CD4-positive, CD25-positive, alpha-beta regulatory T cell (primary cell): ENCODE data around the gene FBXL14. TPM values are rescaled to one million over a fixed set of nuclear protein-coding genes. Genes with fewer than 3 reads are reported as not detected.

ENCODE experiments used
- ATAC-seq, 2 donors: fragments of 150-1000 bp; cut with Tn5 transposase; one replicate each; pipeline ENCODE4 v1.10.0; 2021; ENCODE audit warnings: low read depth in 2 of 2, moderate number of reproducible peaks in 2 of 2, moderate library complexity in 1 of 2
- DNase-seq, 3 donors: peaks; one replicate each; pipeline versions ENCODE4 v3.0.0 to v3.0.0-alpha.2; 2012 to 2022; ENCODE audit warnings: mixed read lengths in 1 of 3
- H3K27ac ChIP-seq: one replicate; pipeline ENCODE4 v1.7.0; 2013; ENCODE audit warnings: mild to moderate bottlenecking, low read length; ENCODE audit not compliant: insufficient read depth, poor library complexity, severe bottlenecking
- H3K27me3 ChIP-seq: one replicate; pipeline ENCODE4 v1.7.0; 2013; ENCODE audit warnings: low read length; ENCODE audit not compliant: control insufficient read depth, insufficient read depth
- H3K36me3 ChIP-seq: one replicate; pipeline ENCODE4 v1.7.0; 2013; ENCODE audit warnings: mild to moderate bottlenecking, low read length, moderate library complexity; ENCODE audit not compliant: control insufficient read depth, insufficient read depth
- H3K4me1 ChIP-seq: 2 replicates; pipeline ENCODE4 v1.7.0; 2013; ENCODE audit warnings: mild to moderate bottlenecking, low read length; ENCODE audit not compliant: insufficient read depth, control insufficient read depth, poor library complexity, severe bottlenecking
- H3K4me3 ChIP-seq: one replicate; pipeline ENCODE4 v1.7.0; 2013; ENCODE audit warnings: low read depth, mild to moderate bottlenecking, low read length, moderate library complexity
- H3K9me3 ChIP-seq, 2 experiments: 1 replicate in 1 of 2; 2 replicates in 1 of 2; pipeline ENCODE4 v1.7.0; 2013; ENCODE audit warnings: low read length in 2 of 2, mild to moderate bottlenecking in 1 of 2, moderate library complexity in 1 of 2; ENCODE audit not compliant: control insufficient read depth in 2 of 2
- H3K27ac Mint-ChIP-seq, 3 donors: one replicate each; pipeline ENCODE4 v1.8.0; 2020 to 2022; ENCODE audit warnings: mild to moderate bottlenecking in 3 of 3, mixed read lengths in 3 of 3, moderate library complexity in 2 of 3
- H3K27me3 Mint-ChIP-seq: one replicate; pipeline ENCODE4 v1.8.0; 2022; ENCODE audit warnings: mild to moderate bottlenecking, mixed read lengths
- H3K36me3 Mint-ChIP-seq: one replicate; pipeline ENCODE4 v1.8.0; 2020; ENCODE audit warnings: mixed read lengths
- H3K4me1 Mint-ChIP-seq, 4 donors: one replicate each; pipeline ENCODE4 v1.8.0; 2020 to 2022; ENCODE audit warnings: mixed read lengths in 4 of 4, mild to moderate bottlenecking in 1 of 4
- H3K4me3 Mint-ChIP-seq, 4 donors: one replicate each; pipeline ENCODE4 v1.8.0; 2020 to 2022; ENCODE audit warnings: mild to moderate bottlenecking in 4 of 4, mixed read lengths in 4 of 4, moderate library complexity in 3 of 4
- H3K9me3 Mint-ChIP-seq, 7 donors: one replicate each; pipeline ENCODE4 v1.8.0; 2020 to 2022; ENCODE audit warnings: mixed read lengths in 7 of 7, mild to moderate bottlenecking in 3 of 7, moderate library complexity in 2 of 7
- polyA plus RNA-seq, 4 donors: library from polyadenylated mRNA; unstranded; fragments of 300-500 nt; fragmentation: Illumina TruSeq; gene quantifications; one replicate each; pipeline ENCODE4 v1.2.3, GENCODE V29; 2021
- total RNA-seq: library from RNA; stranded (reverse); gene quantifications from one replicate; pipeline ENCODE4 v1.2.3, GENCODE V29; 2022

The FBXL14 gene
- total RNA-seq = 26.0 TPM
- 10 to 100 TPM; 18.5 to 24.3 (median 23.7) TPM for polyA plus RNA-seq

- ATAC-seq (peak; percentile 73), DNase-seq (peak; percentile 84 to 93 (median 91))
- Histone ChIP-seq H3K9me3 (no peaks in the 10 kb centered on the region), H3K27ac (peak within 1 kb of the TSS; percentile 81), H3K4me3 (peak within 1 kb of the TSS; percentile 90), H3K4me1 (peaks cover 48% of the 10 kb centered on the region), H3K27me3 (no peaks in the 10 kb centered on the region), H3K36me3 (no peaks in the 10 kb centered on the region)
- H3K4me3 Mint-ChIP-seq = peak within 1 kb of the TSS; percentile 95 to 97 (median 96)
- peak within 1 kb of the TSS; percentile 94 to 99 (median 97) for H3K27ac Mint-ChIP-seq
- peaks cover 12 to 48% (median 41%) of the 10 kb centered on the region in 4 donors for H3K4me1 Mint-ChIP-seq
- no peaks in the 10 kb centered on the region for H3K27me3 Mint-ChIP-seq
- peaks cover 9% of the 10 kb centered on the region for H3K36me3 Mint-ChIP-seq
- H3K9me3 Mint-ChIP-seq = peaks cover 0 to 2% (median 0%) of the 10 kb centered on the region in 7 donors
Observed at GRCh38 chr12:1594261-1595025, at the start of gene FBXL14. Gene FBXL14, minus strand, starts transcription at chr12:1594581. Its CDS starts 515 bp downstream, at chr12:1594066.

- H3K27ac ChIP-seq = no peak overlapping the region
- no peaks in the 10 kb centered on the region for H3K27me3 ChIP-seq
- Mint-ChIP-seq H3K4me3 (no peak overlapping the region), H3K27me3 (peaks cover 14% of the 10 kb centered on the region), H3K9me3 (no peaks in the 10 kb centered on the region), H3K4me1 (peaks cover 0 to 7% (median 2%) of the 10 kb centered on the region in 4 donors), H3K36me3 (no peaks in the 10 kb centered on the region), H3K27ac (no peak overlapping the region)
- no peaks in the 10 kb centered on the region for H3K9me3 ChIP-seq
- ATAC-seq = no peak
- DNase-seq = no peak
- H3K4me1 ChIP-seq = no peaks in the 10 kb centered on the region
- no peaks in the 10 kb centered on the region for H3K36me3 ChIP-seq
- H3K4me3 ChIP-seq = no peak overlapping the region
Observed at GRCh38 chr12:1643905-1644533, 49.6 kb upstream of the FBXL14 start.

- no peak overlapping the region for H3K4me3 Mint-ChIP-seq
- peaks cover 9% of the 10 kb centered on the region for H3K27me3 Mint-ChIP-seq
- no peak overlapping the region for H3K4me3 ChIP-seq
- H3K4me1 Mint-ChIP-seq = peaks cover 0 to 7% (median 2%) of the 10 kb centered on the region in 4 donors
- no peak overlapping the region for H3K27ac Mint-ChIP-seq
- DNase-seq = no peak
- H3K4me1 ChIP-seq = no peaks in the 10 kb centered on the region
- H3K27me3 ChIP-seq = no peaks in the 10 kb centered on the region
- no peaks in the 10 kb centered on the region for H3K9me3 Mint-ChIP-seq
- no peaks in the 10 kb centered on the region for H3K36me3 ChIP-seq
- no peaks in the 10 kb centered on the region for H3K36me3 Mint-ChIP-seq
- no peak for ATAC-seq
- H3K27ac ChIP-seq = no peak overlapping the region
- H3K9me3 ChIP-seq = no peaks in the 10 kb centered on the region
Observed at GRCh38 chr12:1643043-1643442, 48.7 kb upstream of the FBXL14 start.

GRCh38 chr12:1642513-1642912 is 48.1 kb upstream of the FBXL14 start:
- Mint-ChIP-seq H3K9me3 (no peaks in the 10 kb centered on the region), H3K36me3 (no peaks in the 10 kb centered on the region), H3K4me3 (no peak overlapping the region), H3K4me1 (peaks cover 0 to 7% (median 2%) of the 10 kb centered on the region in 4 donors), H3K27ac (no peak overlapping the region), H3K27me3 (peaks cover 9% of the 10 kb centered on the region)
- DNase-seq (no peak), ATAC-seq (no peak)
- H3K36me3 ChIP-seq = no peaks in the 10 kb centered on the region
- H3K27me3 ChIP-seq = no peaks in the 10 kb centered on the region
- no peaks in the 10 kb centered on the region for H3K4me1 ChIP-seq
- H3K4me3 ChIP-seq = no peak overlapping the region
- no peaks in the 10 kb centered on the region for H3K9me3 ChIP-seq
- no peak overlapping the region for H3K27ac ChIP-seq

- Histone ChIP-seq H3K4me1 (no peaks in the 10 kb centered on the region), H3K36me3 (no peaks in the 10 kb centered on the region), H3K9me3 (no peaks in the 10 kb centered on the region), H3K27me3 (no peaks in the 10 kb centered on the region), H3K27ac (no peak overlapping the region), H3K4me3 (no peak overlapping the region)
- Mint-ChIP-seq H3K4me1 (no peaks in the 10 kb centered on the region), H3K9me3 (no peaks in the 10 kb centered on the region), H3K36me3 (no peaks in the 10 kb centered on the region), H3K27ac (no peak overlapping the region), H3K27me3 (peaks cover 15% of the 10 kb centered on the region), H3K4me3 (no peak overlapping the region)
- ATAC-seq (no peak), DNase-seq (no peak)
Observed at GRCh38 chr12:1640328-1641234, 46.2 kb upstream of the FBXL14 start.

GRCh38 chr12:1639538-1639937 is 45.2 kb upstream of the FBXL14 start:
- Histone ChIP-seq H3K27ac (no peak overlapping the region), H3K4me3 (no peak overlapping the region), H3K36me3 (no peaks in the 10 kb centered on the region), H3K27me3 (peaks cover under 1% of the 10 kb centered on the region), H3K4me1 (no peaks in the 10 kb centered on the region), H3K9me3 (no peaks in the 10 kb centered on the region)
- ATAC-seq = no peak
- Mint-ChIP-seq H3K27me3 (peaks cover 22% of the 10 kb centered on the region), H3K27ac (no peak overlapping the region), H3K4me3 (no peak overlapping the region), H3K36me3 (no peaks in the 10 kb centered on the region), H3K9me3 (peaks cover 0 to 1% (median 0%) of the 10 kb centered on the region in 7 donors), H3K4me1 (peaks cover 0 to under 1% (median under 1%) of the 10 kb centered on the region in 4 donors)
- DNase-seq = no peak

- no peaks in the 10 kb centered on the region for H3K36me3 ChIP-seq
- Mint-ChIP-seq H3K4me3 (no peak overlapping the region), H3K27ac (no peak overlapping the region), H3K9me3 (peaks cover 0 to 1% (median 0%) of the 10 kb centered on the region in 7 donors), H3K27me3 (peaks cover 33% of the 10 kb centered on the region), H3K4me1 (peaks cover 0 to 2% (median under 1%) of the 10 kb centered on the region in 4 donors), H3K36me3 (no peaks in the 10 kb centered on the region)
- ATAC-seq (no peak), DNase-seq (no peak)
- H3K9me3 ChIP-seq = no peaks in the 10 kb centered on the region
- no peak overlapping the region for H3K4me3 ChIP-seq
- no peak overlapping the region for H3K27ac ChIP-seq
- peaks cover 5% of the 10 kb centered on the region for H3K27me3 ChIP-seq
- H3K4me1 ChIP-seq = no peaks in the 10 kb centered on the region
Observed at GRCh38 chr12:1638203-1638602, 43.8 kb upstream of the FBXL14 start.
